ENCODE measurements around the gene MAOB.
A peak's percentile ranks its signal among the peaks of the same experiment; 100 is the strongest.
"Not testable (repeated sequence)": the region's sequence is repeated elsewhere in the genome, so short reads cannot be mapped to it uniquely, and the experiment has no call there.

The MAOB gene

DNA sequence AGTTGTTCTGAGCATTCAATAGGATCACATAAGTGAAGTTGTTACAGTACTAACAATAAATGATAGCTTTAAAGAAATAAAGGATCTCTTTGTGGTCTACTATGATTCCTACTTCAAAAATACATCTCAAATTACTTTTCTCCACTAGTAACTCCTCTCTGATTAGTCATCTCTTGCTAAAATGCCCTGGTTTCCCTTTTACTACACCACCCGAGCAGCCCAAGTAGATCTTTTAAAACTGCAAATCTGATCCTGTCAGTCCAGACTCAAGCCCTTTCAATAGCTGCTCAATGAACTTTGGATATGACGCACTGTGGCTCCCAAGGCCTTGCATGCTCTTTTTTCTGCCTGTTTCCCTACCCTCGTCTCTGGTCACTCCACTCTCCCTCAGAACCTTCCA lies 128.6 kb downstream of the MAOB start:
- no peak for DNase-seq (ENCODE audit: low read depth in 2 of 2)

DNA sequence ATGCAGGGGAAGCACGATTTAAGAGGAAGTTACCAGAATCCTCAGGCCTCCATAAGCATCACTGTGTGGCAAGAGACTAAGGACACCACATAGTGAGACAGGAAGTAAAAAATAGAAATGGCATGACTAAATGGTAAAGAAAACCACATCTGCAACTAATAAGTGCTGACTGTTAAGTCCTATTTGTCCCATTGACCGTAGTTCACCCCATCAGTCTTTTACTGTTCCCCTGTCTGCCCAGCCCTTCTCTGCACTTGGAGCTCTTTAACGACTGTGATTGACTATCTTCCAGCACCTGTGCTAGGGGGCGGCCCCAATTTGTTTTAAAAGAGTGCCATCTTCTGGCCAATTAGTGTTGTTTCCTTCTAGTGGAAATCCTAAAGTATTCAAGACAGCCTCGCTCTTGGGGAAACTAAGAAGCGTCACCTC lies 132.0 kb downstream of the MAOB start:
- DNase-seq (ENCODE audit: low read depth in 2 of 2) = peak; percentile 10 to 12

DNA sequence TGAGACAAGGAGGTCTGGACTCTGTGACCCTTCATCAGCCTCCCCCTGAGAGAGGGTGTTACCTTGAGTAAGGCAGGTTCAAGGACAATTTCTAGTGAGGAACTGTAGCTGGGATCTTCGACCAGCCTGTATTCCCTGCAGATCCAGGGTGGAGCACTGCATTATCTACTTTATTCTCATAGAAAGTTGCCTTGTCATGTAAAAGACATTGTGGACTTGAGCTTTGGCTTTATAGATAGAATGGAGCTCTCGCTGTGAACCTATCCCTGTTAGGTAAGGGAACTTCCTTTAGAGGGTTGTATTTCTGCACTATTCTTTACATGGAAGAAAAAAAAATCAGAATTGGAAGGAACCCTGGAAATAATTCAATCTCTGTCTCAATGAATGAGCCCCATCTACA lies 134.8 kb downstream of the MAOB start:
- DNase-seq (ENCODE audit: low read depth in 2 of 2) = no peak

DNA sequence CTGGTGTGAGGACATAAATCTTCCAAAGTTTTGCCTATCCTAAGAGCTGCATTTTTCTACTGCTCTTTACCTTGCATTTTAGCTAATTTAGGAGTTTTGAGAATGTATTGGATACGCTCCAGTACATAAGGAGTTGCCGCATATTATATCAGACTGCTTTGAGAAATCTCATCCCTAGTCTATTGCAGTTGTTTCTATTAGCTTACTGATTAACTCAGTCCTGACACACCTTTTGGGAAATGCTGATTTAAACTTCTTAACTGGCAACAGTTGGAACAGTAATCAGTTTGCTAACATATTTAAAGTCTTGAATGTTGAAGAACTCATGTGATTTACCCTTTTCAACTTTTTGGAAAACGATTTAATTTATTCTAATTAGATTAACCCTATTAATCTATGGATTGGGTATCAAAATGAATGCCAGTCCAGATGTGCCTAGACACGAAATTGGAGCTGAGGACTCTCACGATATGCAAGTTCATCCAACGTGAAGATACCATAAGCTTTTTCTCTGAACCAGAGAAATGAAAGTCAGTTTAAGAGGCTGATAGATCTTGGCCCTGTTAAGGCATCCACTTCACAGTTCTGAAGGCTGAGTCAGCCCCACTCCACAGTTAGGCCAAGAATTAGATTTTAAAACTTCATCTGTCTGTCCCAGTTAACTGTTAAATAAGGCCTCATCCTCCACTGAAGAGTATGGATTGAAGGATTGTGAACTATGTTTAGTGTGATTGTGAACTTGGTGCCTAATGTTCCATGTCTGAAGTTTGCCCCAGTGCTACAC lies 136.1 kb downstream of the MAOB start:
- DNase-seq (ENCODE audit: low read depth in 2 of 2) = no peak

DNA sequence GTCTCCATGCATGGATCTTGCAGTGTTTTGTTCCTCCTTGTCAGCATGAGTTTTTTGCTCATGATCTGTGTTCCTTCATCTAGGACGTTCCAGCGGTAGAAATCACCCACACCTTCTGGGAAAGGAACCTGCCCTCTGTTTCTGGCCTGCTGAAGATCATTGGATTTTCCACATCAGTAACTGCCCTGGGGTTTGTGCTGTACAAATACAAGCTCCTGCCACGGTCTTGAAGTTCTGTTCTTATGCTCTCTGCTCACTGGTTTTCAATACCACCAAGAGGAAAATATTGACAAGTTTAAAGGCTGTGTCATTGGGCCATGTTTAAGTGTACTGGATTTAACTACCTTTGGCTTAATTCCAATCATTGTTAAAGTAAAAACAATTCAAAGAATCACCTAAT lies 138.0 kb downstream of the MAOB start:
- no peak for DNase-seq (ENCODE audit: low read depth in 2 of 2)

DNA sequence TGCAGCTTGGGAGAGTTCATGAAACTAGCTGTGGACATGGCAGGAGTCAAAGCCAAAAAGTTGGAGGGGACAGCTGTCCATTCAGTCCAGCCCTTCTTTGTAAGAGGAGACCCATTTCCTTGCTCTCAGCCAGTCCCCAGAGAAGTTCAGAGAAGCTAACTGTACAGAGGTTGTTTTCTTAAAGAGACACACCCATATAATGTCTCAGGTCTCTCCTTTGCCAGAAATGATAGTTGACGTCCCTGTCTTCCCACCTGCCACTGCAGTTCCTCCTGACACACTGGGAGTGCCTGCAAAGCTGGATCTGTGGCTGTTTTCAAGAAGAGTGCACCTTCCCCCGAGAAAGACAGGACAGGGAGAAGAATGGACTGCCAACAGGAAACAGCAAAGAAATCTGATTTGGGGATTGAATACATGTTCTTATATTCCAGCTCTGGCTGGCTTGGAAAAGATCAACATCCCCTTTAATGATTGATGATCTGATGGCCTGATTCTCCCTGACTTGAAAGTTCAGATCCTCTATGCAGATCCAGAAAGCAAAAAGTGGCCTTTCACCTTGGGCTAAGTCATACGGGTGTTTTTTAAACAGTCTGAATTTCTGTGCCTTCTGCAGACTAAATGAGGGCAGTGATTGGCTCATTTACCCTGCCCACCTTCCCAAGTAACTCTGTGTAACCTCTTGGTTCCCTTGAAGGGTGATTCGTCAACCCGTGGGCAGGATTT lies 139.0 kb downstream of the MAOB start:
- no peak for DNase-seq (ENCODE audit: low read depth in 2 of 2)

DNA sequence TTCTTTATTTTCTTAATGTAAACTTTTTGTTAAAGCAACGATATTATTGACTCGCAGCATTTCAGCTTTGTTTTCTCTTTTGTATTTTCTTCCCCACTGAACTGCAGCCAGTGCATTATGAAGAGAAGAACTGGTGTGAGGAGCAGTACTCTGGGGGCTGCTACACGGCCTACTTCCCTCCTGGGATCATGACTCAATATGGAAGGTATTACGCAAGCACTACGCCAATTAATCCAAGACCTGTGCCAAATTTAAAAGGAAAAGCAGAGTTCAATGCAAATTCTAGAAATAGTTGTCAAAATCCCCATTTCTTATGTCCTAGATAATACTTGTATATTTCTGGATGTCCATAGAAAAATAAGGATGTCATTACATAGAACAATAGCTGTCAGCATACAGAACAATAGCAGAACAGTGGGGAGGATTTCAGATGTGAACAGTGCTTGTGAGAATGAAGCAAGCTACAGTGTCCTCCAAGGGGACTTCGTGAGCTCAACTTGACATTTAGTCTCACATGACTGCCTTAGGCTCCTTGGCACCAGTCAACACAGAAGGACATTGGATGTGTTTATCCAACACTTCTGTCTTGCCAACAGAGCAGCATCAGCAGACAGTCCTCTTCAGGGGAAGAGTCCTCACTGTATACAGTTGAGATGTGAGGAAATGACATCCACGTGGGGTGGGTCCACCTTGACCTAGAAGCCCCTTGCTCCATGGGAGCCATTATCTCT lies 140.2 kb downstream of the MAOB start:
- DNase-seq (ENCODE audit: low read depth in 2 of 2) = no peak

DNA sequence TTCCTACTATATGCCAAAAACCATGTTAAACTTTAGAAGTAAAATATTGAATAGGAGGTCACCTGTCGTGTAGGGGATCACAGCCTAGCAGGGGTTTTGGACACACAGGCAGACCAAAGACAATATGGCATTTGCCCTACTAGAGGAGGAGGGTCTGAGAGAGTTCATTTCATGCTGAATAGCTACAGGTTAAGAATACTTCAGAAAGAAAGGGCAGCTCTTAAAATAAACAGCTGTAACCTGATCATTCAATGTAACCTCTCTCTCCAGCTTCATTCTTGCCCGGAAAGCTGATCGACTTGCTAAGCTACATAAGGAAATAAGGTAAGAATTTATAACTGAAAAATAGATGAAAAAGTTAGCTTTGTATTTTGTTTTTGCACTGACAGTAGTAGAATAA lies 146.3 kb downstream of the MAOB start:
- DNase-seq (ENCODE audit: low read depth in 2 of 2) = no peak

DNA sequence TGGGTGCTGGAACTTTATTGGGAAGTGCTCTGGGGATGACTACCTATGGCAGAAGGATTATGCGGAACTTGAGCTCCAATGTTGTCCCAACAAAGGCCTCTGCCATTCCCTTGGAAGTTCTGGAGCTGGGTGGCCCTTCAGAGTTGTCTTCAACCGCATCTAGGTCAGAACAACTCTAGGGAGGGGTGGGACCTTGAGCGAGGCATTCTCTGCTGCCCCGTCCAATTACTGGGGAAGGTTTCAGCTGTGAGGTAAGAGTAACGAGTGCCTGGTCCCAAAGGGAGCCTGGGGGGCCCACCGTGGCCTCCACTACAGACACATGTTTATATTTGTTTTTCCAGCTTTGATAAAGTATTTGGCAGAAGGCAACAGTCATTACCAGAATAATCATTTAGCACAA lies 146.7 kb downstream of the MAOB start:
- DNase-seq (ENCODE audit: low read depth in 2 of 2) = no peak

DNA sequence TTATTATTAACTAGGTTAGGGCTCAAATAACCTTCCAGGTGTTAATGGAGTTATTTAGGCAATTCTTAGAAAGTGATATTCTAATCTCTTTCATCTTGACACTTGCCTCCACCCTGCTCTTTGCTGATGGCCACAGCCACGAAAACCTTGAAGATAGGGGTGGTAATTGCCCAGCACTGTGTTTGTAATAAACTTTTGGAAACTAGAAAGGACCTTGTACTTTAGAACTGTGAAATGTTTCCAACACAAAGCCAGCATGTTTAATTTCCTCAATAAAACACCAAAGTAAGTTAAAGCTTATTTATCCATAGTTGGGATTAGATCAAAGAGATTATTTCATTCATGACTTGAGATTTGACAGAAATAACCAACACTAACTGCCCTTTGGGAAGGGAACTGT lies 147.8 kb downstream of the MAOB start:
- DNase-seq (ENCODE audit: low read depth in 2 of 2) = no peak

DNA sequence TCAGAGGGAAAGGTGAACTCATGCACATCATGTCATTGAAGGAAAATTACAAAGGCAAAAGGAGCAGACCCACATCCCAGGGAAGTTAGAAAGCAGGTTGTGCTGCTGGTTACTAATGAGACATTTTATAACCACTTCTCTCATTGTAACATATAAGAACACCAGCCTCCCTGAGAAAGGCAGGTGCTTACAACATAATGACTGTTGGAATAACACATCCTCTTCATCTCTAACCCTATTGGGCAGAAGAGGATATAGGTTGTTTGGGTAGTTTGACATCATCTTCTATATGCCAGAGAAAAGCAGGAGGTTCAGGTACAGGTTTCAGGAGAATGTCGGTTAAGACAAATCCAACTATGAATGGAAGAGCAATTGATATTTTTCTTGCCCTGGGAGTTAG lies 148.6 kb downstream of the MAOB start:
- DNase-seq (ENCODE audit: low read depth in 2 of 2) = no peak

DNA sequence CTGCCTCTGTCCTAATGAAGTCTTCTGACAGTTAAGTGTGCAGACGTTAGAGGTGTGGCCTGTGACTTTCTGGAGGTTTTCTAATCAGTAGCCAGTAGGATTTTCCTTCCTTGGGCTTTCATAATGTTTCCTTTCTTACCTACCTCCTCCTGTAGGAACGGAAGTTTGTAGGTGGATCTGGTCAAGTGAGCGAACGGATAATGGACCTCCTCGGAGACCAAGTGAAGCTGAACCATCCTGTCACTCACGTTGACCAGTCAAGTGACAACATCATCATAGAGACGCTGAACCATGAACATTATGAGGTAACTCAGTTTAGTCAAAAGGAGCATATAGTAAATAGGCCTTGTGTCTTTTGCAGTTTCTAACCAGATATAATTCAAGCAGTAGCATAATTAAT lies 151.2 kb downstream of the MAOB start:
- no peak for DNase-seq (ENCODE audit: low read depth in 2 of 2)

DNA sequence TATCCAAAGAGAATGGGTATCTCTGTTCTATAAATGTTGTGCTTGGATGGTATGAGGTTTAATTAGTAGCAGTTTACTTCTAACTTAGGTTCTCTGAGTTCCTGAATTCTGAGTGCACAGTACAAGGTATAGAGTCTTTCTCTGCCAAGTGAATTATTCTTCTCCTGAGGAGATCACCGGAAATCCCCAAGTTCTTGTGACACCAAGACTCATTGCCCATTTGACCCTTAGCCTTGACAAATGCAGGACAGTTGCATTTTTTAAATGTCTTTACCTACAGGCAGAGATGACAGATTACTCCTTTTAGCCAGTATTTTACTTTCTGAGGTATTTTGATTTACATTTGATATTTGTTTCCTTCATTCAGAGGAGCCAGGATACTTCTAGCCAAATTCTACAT lies 153.3 kb downstream of the MAOB start:
- no peak for DNase-seq (ENCODE audit: low read depth in 2 of 2)

DNA sequence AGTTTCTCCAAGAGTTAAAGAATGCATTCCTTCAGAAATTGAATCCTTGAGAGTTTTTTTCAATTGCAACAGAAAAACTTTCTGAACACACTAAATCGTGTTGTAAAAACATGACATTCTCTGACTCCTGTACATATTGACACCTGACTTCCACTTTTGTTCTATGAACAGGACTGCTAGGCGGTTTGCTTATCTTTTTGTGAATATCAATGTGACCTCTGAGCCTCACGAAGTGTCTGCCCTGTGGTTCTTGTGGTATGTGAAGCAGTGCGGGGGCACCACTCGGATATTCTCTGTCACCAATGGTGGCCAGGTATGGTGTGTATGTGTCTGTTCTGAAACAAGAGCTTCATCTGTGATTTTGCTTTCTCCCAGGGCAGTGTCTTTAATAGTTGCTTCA lies 154.2 kb downstream of the MAOB start:
- DNase-seq (ENCODE audit: low read depth in 2 of 2) = no peak

DNA sequence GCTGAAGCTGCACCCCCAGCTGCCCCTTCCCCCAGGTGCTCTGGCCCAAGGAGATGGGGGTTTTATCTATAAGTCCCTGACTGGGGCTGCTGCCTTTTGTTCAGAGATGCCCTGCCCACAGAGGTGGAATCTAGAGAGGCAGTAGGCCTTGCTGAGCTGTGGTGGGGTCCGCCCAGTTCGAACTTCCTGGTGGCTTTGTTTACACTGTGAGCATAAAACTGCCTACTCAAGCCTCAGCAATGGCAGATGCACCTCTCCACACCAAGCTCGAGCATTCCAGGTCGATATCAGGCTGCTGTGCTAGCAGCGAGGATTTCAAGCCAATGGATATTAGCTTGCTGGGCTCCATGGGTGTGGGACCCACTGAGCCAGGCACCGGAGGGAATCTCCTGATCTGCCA lies 155.0 kb downstream of the MAOB start:
- not testable (repeated sequence) for DNase-seq (ENCODE audit: low read depth in 2 of 2)

DNA sequence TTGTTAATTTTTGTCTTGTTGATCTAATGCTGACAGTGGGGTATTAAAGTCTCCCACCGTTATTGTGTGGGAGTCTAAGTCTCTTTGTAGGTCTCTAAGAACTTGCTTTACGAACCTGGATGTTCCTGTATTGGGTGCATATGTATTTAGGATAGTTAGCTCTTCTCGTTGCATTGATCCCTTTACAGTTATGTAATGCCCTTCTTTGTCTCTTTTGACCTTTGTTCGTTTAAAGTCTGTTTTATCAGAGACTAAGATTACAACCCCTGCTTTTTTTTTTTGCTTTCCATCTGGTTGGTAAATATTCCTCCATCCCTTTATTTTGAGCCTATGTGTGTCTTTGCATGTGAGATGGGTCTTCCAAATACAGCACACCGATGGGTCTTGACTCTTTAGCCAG lies 157.0 kb downstream of the MAOB start:
- not testable (repeated sequence) for DNase-seq (ENCODE audit: low read depth in 2 of 2)

DNA sequence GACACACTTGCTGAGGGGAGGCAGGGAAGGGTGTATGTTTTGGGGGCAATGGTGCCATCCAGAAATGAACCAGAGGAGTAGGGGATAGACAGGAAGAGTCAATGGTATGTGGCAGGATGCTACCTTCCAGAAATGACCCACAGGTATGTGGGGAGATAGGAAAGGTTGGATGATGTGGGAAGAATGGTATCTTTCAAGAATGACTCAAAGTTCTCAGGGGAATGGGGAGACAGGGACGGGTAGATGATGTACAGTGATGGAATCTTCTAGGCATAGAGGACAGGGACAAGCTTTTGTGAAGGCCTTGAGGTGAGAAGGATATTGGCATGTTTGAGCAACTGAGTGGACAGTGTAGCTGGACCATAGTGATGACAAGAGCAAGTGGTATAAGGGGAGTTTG lies 161.3 kb downstream of the MAOB start:
- DNase-seq (ENCODE audit: low read depth in 2 of 2) = no peak

DNA sequence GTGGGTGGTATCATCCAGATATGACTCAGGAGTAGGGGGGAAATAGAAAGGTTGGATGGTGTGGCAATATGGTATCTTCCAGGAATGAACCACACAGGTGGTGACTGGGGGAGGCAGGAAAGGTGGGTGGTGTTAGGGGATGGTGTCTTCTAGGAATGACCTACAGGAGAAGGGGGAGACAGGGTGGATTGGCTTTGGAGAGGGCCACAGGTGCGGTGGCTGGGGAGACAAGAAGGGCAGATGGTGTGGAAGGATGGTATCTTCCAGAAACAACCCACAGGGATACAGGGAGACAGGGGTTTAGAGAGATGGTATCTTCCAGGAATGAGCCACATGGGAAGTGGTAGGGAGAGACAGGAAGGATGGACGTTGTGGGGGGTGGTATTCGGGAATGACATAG lies 162.2 kb downstream of the MAOB start:
- no peak for DNase-seq (ENCODE audit: low read depth in 2 of 2)

DNA sequence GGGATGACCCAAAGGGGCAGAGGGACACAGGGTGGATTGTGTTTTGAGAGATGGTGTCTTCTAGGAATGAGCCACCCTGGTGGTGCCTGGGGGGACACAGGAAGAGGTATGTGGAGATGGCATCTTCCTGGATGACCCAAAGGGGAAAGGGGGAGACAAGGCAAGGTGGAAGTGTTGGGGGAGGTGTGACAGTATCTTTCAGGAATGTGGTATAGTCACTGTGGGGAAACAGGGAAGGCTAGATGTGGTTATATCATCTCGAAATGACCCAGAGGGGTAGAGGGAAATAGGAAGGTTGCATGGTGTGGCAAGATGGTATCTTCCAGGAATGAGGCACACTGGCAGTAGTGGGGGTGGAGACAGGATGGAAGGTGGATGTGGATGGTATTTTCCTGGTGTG lies 163.3 kb downstream of the MAOB start:
- DNase-seq (ENCODE audit: low read depth in 2 of 2) = no peak

DNA sequence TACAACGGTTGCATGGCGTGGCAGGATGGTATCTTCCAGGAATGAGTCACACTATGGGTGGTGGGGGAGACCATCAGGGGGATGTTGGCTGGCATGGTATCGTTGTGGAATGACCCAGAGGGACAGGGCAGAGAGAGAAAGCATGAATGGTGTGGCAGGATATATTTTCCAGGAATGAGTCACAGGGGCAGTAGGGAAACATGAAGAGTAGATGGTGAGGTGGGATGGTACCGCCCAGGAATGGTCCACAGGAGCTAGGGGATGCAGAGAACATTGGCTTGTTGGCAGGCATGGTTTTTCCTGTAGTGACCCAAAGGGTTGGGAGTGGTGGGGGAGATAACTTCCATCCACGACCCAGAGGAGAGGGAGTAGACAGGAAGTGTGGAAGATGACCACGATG lies 163.7 kb downstream of the MAOB start:
- DNase-seq (ENCODE audit: low read depth in 2 of 2) = no peak

DNA sequence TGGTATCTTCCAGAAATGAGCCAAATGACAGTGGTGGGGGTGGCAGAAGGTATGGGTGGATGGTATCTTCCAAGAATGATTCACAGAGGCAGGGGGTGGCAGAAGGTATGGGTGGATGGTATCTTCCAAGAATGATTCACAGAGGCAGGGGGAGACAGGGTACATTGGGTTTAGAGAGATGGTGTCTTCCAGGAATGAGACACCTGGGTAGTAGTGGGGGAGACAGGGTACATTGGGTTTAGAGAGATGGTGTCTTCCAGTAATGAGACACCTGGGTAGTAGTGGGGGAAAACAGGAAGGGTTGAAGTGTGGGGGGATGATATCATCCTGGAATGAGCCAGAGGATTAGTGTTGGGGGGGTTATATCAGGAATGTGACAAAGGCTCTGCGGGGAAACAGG lies 164.2 kb downstream of the MAOB start:
- DNase-seq (ENCODE audit: low read depth in 2 of 2) = no peak

DNA sequence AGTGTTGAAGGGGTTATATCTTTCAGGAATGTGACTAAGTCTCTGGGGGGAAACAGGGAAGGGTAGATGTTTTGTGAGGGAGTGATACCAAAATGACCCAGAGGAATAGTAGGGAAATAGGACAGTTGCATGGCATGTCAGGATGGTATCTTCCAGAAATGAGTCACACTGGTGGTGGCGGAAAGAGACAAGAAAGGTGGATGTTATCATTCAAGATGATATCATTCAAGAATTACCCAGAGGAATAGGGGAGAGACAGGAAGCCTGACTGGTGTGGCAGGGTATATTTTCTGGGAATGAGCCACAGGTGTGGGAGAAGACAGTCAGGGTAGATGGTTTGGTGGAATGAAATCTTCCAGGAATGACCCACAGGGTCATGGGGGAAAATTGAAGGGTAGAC lies 165.1 kb downstream of the MAOB start:
- DNase-seq (ENCODE audit: low read depth in 2 of 2) = no peak

DNA sequence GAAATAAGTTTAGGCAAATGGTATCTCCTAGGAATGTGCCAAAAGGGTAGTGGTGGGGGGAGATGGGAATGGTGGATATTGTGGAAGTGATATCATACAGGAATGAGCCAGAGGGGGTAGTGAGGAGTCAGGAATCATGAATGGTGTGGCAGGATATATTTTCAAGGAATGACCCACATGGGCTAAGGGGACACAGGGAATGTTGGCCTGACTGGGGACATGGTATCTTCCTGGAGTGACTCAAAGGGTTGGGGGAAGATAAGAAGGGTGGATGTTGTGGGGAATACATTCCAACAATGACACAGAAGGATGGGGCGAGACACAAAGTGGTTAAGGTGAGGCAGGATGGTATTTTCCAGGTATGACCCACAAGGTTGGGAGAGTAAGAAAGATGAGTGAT lies 165.6 kb downstream of the MAOB start:
- no peak for DNase-seq (ENCODE audit: low read depth in 2 of 2)

All from stimulated activated CD4-positive, alpha-beta T cell treated with anti-CD3 and anti-CD28 coated beads, Interleukin-15, amount 100 ng/mL, for 48 hours (primary cell).